GM19395 (cell line): ENCODE measurements around the gene GNAL.
A peak's percentile ranks its signal among the peaks of the same experiment; 100 is the strongest.
"Not testable (repeated sequence)": the region's sequence is repeated elsewhere in the genome, so short reads cannot be mapped to it uniquely, and the experiment has no call there.

Experiments used
- ATAC-seq: cut with Tn5 transposase; IDR thresholded peaks from one replicate; pipeline ENCODE4 v1.9.1; 2021; ENCODE audit warnings: mild to moderate bottlenecking, moderate library complexity; ENCODE audit not compliant: unreplicated experiment

GNAL gene

GRCh38 chr18:11668441-11669169 is 20.5 kb upstream of the GNAL start:
- no peak for ATAC-seq

GRCh38 chr18:11669271-11669947 is 19.7 kb upstream of the GNAL start:
- no peak for ATAC-seq

- ATAC-seq: no peak
These were observed 19.2 kb upstream of the GNAL start for GRCh38 chr18:11669948-11670275.

GRCh38 chr18:11671156-11671555 is 17.9 kb upstream of the GNAL start:
- ATAC-seq: no peak

DNA sequence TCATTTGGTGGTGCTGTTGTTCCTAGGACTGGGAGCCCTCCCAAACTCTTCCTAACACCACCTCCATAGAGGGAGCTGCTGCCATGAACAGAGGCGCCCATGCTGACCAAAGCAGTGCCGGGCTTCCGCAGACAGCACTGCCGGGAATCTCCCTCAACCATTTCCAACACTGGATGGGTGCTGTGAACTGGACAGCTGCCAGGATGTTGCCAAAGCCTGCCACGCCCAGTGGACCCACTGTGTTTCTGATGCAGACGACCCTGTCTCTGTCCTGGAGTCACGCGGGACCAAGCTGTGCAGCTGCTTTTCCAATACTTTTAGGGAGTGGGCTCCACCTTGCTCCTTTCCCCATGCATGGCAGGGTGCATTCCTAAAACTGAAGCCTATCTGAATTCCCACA is 16.9 kb upstream of the GNAL start:
- ATAC-seq: no peak

DNA sequence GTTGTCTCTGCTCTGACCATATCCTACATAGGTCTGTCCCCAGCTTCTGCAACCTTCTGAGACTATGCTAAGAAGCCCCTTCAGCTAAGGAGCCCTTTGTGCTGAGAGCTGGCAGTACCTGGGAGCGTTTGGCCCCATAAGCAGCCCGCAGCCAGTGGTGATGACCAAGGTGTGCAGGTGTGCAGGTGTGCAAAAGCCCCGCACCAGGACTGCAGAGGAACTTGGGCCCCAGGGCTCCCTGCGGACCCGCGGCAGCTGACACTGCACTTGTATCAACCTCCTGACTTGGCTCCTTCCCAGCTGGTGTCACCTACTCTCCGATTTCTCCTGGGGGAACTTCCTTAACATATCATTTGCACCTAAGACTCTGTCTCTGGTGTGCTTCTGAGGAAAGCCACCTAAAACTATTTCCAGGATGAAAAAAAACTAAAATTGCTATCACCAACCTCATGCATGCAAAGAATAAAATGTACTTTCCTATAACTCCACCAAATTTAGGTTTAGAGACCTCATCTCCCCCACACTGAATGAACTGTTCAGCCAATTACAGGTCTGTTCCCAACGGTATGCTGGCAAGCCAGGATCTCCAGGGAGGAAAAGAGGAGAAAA is 16.1 kb upstream of the GNAL start:
- ATAC-seq: no peak

DNA sequence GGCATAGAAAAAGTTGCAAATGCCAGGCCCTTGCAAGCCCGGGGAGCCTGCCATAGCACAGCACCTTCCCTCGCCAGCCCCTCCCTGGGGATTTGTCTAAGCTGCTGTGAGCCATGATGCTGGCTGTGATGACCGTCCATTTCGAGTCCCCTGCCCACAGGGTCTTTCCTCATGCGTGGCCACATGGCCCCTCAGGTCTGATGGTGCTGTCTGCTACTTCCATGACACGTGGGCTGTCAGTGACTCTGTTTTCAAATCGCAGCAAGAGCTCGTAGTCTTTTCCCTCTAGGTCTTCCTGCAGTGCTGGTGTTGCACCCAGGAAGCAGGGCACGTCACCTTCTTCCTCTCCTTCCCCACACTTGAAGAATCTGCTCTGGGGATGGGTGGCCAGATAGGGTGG is 15.5 kb upstream of the GNAL start:
- ATAC-seq: no peak

DNA sequence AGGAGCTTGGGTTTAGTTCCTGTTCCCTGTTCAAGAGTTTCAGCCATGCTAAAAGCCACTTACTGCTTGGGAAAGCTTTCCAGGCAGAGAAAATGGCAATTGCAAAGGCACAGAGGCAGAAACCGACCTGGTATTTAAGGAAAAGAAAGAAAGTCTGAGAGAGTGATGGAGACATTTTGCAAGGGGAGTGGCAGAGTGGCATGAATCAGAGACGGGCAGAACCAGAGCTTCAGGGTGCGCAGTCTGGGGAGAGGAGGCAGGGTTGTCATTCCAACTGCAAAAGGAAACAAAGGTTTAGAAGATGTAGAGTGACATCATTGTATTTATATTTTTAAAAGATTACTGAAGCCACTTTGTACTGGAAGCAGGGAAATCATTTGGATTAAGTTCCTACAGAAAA is 14.9 kb upstream of the GNAL start:
- ATAC-seq: no peak

- ATAC-seq: no peak
These were observed 12.7 kb upstream of the GNAL start for GRCh38 chr18:11676386-11676785.

GRCh38 chr18:11676867-11677266 is 12.2 kb upstream of the GNAL start:
- no peak for ATAC-seq

- ATAC-seq: no peak
These were observed 10.9 kb upstream of the GNAL start for GRCh38 chr18:11678211-11678610.

- ATAC-seq: peak; percentile 51
These were observed 853 bp downstream of the GNAL start for GRCh38 chr18:11689669-11690565.

GRCh38 chr18:11690660-11691059 is 1.6 kb downstream of the GNAL start:
- ATAC-seq: not testable (repeated sequence)

- ATAC-seq: no peak
These were observed 6.7 kb downstream of the GNAL start for GRCh38 chr18:11695736-11696135.

GRCh38 chr18:11696451-11696850 is 7.4 kb downstream of the GNAL start:
- ATAC-seq: no peak

- no peak for ATAC-seq
These were observed 11.8 kb downstream of the GNAL start for GRCh38 chr18:11700876-11701275.

DNA sequence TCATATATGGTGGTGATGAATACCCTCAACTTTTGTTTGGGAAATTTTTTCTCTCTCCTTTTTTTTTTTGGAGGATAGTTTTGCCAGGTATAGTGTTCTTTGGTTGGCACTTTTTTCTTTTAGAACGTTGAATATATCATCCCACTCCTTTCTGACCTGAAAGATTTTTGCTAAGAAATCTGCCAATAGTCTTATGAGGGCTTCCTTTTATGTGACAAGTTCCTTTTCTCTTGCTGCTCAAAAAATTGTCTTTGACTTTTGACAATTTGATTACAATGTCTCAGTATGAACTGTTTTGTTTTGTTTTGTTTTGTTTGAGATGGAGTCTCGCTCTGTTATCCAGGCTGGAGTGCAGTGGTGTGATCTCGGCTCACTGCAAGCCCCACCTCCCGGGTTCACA is 21.5 kb downstream of the GNAL start:
- no peak for ATAC-seq

GRCh38 chr18:11713756-11714155 is 24.7 kb downstream of the GNAL start:
- no peak for ATAC-seq

- ATAC-seq: no peak
These were observed 25.3 kb downstream of the GNAL start for GRCh38 chr18:11714244-11714918.

DNA sequence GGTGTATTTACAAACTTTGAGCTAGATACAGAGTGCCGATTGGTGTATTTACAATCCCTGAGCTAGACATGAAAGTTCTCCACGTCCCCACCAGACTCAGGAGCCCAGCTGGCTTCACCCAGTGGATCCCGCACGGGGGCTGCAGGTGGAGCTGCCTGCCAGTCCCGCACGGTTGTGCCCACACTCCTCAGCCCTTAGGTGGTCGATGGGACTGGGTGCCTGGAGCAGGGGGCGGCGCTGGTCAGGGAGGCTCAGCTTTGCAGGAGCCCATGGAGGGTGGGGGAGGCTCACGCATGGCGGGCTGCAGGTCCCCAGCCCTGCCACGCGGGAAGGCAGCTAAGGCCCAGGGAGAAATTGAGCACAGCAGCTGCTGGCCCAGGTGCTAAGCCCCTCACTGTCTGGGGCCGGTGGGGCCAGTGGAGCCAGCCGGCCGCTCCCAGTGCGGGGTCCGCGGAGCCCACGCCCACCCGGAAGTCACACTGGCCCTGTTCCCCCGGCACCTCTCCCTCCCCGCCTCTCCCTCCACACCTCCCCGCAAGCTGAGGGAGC is 27.8 kb downstream of the GNAL start:
- not testable (repeated sequence) for ATAC-seq
